H9 (cell line): Measurements from ENCODE around the gene ADGB. TPM values are rescaled to one million over a fixed set of nuclear protein-coding genes. Genes with fewer than 3 reads are reported as not detected.

Experiments
- DNase-seq: peaks from one replicate; pipeline ENCODE4 v3.0.0-alpha.2; 2017
- H2AFZ ChIP-seq: one replicate; pipeline ENCODE4 v1.6.1; 2013; ENCODE audit warnings: mild to moderate bottlenecking, low read length, control low read depth, moderate library complexity
- H2AK5ac ChIP-seq: 2 replicates; pipeline ENCODE4 v1.6.1; 2013; ENCODE audit warnings: low read length, control low read depth, mixed read lengths; ENCODE audit not compliant: insufficient read length
- H2BK120ac ChIP-seq: one replicate; pipeline ENCODE4 v1.6.1; 2013; ENCODE audit warnings: low read depth, mild to moderate bottlenecking, low read length, control low read depth, inconsistent platforms; ENCODE audit not compliant: poor library complexity, severe bottlenecking
- H2BK12ac ChIP-seq: 2 replicates; pipeline ENCODE4 v1.6.1; 2013; ENCODE audit warnings: low read length, control low read depth, mixed read lengths, low read depth; ENCODE audit not compliant: insufficient read length
- H2BK15ac ChIP-seq: 2 replicates; pipeline ENCODE4 v1.6.1; 2013; ENCODE audit warnings: low read depth, low read length, control low read depth
- H2BK20ac ChIP-seq: one replicate; pipeline ENCODE4 v1.6.1; 2013; ENCODE audit warnings: low read depth, mild to moderate bottlenecking, low read length, control low read depth, inconsistent platforms; ENCODE audit not compliant: poor library complexity, severe bottlenecking
- H2BK5ac ChIP-seq: 2 replicates; pipeline ENCODE4 v1.6.1; 2013; ENCODE audit warnings: low read length, control low read depth, mixed read lengths; ENCODE audit not compliant: insufficient read length
- H3K14ac ChIP-seq: 2 replicates; pipeline ENCODE4 v1.6.1; 2013; ENCODE audit warnings: low read length, control low read depth; ENCODE audit not compliant: insufficient read depth
- H3K18ac ChIP-seq: 2 replicates; pipeline ENCODE4 v1.6.1; 2013; ENCODE audit warnings: low read depth, mild to moderate bottlenecking, mixed read lengths, low read length, control low read depth; ENCODE audit not compliant: insufficient read length
- H3K23ac ChIP-seq: 2 replicates; pipeline ENCODE4 v1.6.1; 2013; ENCODE audit warnings: low read length, control low read depth, mixed read lengths, low read depth; ENCODE audit not compliant: insufficient read length
- H3K23me2 ChIP-seq: 2 replicates; pipeline ENCODE4 v1.6.1; 2013; ENCODE audit warnings: low read depth, mild to moderate bottlenecking, mixed read lengths, low read length, control low read depth; ENCODE audit not compliant: insufficient read length, poor library complexity, severe bottlenecking
- H3K27ac ChIP-seq: 2 replicates; pipeline ENCODE4 v1.5.1; 2013; ENCODE audit warnings: low read length, control low read depth, mixed read lengths, low read depth; ENCODE audit not compliant: insufficient read length
- H3K27me3 ChIP-seq: 2 replicates; pipeline ENCODE4 v1.6.1; 2013; ENCODE audit warnings: low read length, control low read depth, inconsistent platforms; ENCODE audit not compliant: insufficient read depth
- H3K4ac ChIP-seq: 2 replicates; pipeline ENCODE4 v1.6.1; 2013; ENCODE audit warnings: low read depth, mild to moderate bottlenecking, control low read depth, inconsistent platforms, low read length, moderate library complexity
- H3K4me1 ChIP-seq: 2 replicates; pipeline ENCODE4 v1.6.1; 2013; ENCODE audit warnings: low read length, control low read depth, inconsistent platforms; ENCODE audit not compliant: insufficient read depth
- H3K4me2 ChIP-seq: 2 replicates; pipeline ENCODE4 v1.6.1; 2013; ENCODE audit warnings: low read length, control low read depth, mixed read lengths; ENCODE audit not compliant: insufficient read length, insufficient read depth
- H3K56ac ChIP-seq: 2 replicates; pipeline ENCODE4 v1.6.1; 2013; ENCODE audit warnings: low read depth, mild to moderate bottlenecking, mixed read lengths, low read length, control low read depth; ENCODE audit not compliant: insufficient read length
- H3K79me1 ChIP-seq: 2 replicates; pipeline ENCODE4 v1.6.1; 2013; ENCODE audit warnings: low read depth, mild to moderate bottlenecking, moderate library complexity, low read length, control low read depth, inconsistent platforms; ENCODE audit not compliant: insufficient read depth, poor library complexity, severe bottlenecking
- H3K79me2 ChIP-seq: 2 replicates; pipeline ENCODE4 v1.6.1; 2013; ENCODE audit warnings: low read length, control low read depth, inconsistent platforms; ENCODE audit not compliant: insufficient read depth
- H3K9ac ChIP-seq: 2 replicates; pipeline ENCODE4 v1.6.1; 2013; ENCODE audit warnings: low read length, control low read depth, mixed read lengths; ENCODE audit not compliant: insufficient read length; ENCODE audit errors: extremely low read depth
- H3K9me3 ChIP-seq: one replicate; pipeline ENCODE4 v1.6.1; 2013; ENCODE audit warnings: low read depth, low read length, inconsistent platforms; ENCODE audit not compliant: control insufficient read depth
- H3T11ph ChIP-seq: one replicate; pipeline ENCODE4 v1.6.1; 2013; ENCODE audit warnings: mild to moderate bottlenecking, low read length, control low read depth, inconsistent platforms
- H4K20me1 ChIP-seq: one replicate; pipeline ENCODE4 v1.6.1; 2013; ENCODE audit not compliant: control insufficient read depth, insufficient read length, insufficient read depth
- H4K5ac ChIP-seq: 2 replicates; pipeline ENCODE4 v1.6.1; 2013; ENCODE audit warnings: low read depth, mild to moderate bottlenecking, mixed read lengths, low read length, control low read depth; ENCODE audit not compliant: insufficient read length
- H4K8ac ChIP-seq: replicated peaks from 2 replicates; pipeline ENCODE4 v1.6.1; 2013; ENCODE audit warnings: low read length, control low read depth, mixed read lengths, low read depth; ENCODE audit not compliant: insufficient read length
- H4K91ac ChIP-seq: 2 replicates; pipeline ENCODE4 v1.6.1; 2013; ENCODE audit warnings: low read depth, mild to moderate bottlenecking, moderate library complexity, mixed read lengths, low read length, control low read depth; ENCODE audit not compliant: insufficient read length
- H3K27ac Mint-ChIP-seq, 3 experiments: 2 replicates in 2 of 3; 3 replicates in 1 of 3; pipeline ENCODE4 v1.8.0; 2020 to 2021; ENCODE audit warnings: mixed read lengths in 3 of 3, mild to moderate bottlenecking in 1 of 3, moderate library complexity in 1 of 3
- H3K27me3 Mint-ChIP-seq: 2 replicates; pipeline ENCODE4 v1.8.0; 2021; ENCODE audit warnings: low read depth, mild to moderate bottlenecking, moderate library complexity, mixed read lengths
- H3K36me3 Mint-ChIP-seq, 3 experiments: 2 replicates in 2 of 3; 3 replicates in 1 of 3; pipeline ENCODE4 v1.8.0; 2020 to 2021; ENCODE audit warnings: low read depth in 3 of 3, mixed read lengths in 3 of 3; ENCODE audit not compliant: insufficient read depth in 1 of 3
- H3K4me1 Mint-ChIP-seq, 2 experiments: 2 replicates each; pipeline ENCODE4 v1.8.0; 2020; ENCODE audit warnings: mixed read lengths in 2 of 2
- H3K4me3 Mint-ChIP-seq, 2 experiments: 2 replicates in 1 of 2; 3 replicates in 1 of 2; pipeline ENCODE4 v1.8.0; 2020 to 2021; ENCODE audit warnings: mild to moderate bottlenecking in 2 of 2, mixed read lengths in 2 of 2, moderate library complexity in 1 of 2
- H3K9me3 Mint-ChIP-seq, 2 experiments: 2 replicates in 1 of 2; 3 replicates in 1 of 2; pipeline ENCODE4 v1.8.0; 2020; ENCODE audit warnings: mild to moderate bottlenecking in 2 of 2, mixed read lengths in 2 of 2, moderate library complexity in 1 of 2
- WGBS: extraction: QIAGEN DNeasy Blood & Tissue Kit; methylation state at CpG from one replicate; pipeline ENCODE4 v1.1.7; 2013; ENCODE audit warnings: missing lambda C conversion rate, low lambda C conversion rate, mixed read lengths; ENCODE audit not compliant: insufficient read length; ENCODE audit errors: extremely low coverage; 5-methylcytosine and 5-hydroxymethylcytosine counted together
- total RNA-seq: library from RNA; stranded (reverse); gene quantifications from 2 replicates; pipeline ENCODE4 v1.2.1, GENCODE V29; 2021
- TF ChIP-seq, protein P1 (sequence below): fragments of 200-600 bp; sonication (generic); conservative IDR thresholded peaks from 3 replicates; pipeline ENCODE4 v1.8.0; 2021; ENCODE audit warnings: antibody characterized with exemption, mild to moderate bottlenecking

ADGB gene
- total RNA-seq, 1 experiment from 2014 or later = not detected

GRCh38 chr6:146813554-146813953 is 214.8 kb downstream of the ADGB start:
- H4K91ac ChIP-seq = no peak overlapping the region
- H3K4me2 ChIP-seq = no peak overlapping the region
- H3K27me3 Mint-ChIP-seq = no peaks in the 10 kb centered on the region
- no peak overlapping the region for H2BK12ac ChIP-seq
- no peak overlapping the region for H2BK15ac ChIP-seq
- H2BK120ac ChIP-seq = no peak overlapping the region
- H3K27ac ChIP-seq = no peak overlapping the region
- no peaks in the 10 kb centered on the region for H3K79me2 ChIP-seq
- H3K4me1 Mint-ChIP-seq = peaks cover 6 to 9% of the 10 kb centered on the region in 2 experiments
- H2BK20ac ChIP-seq = no peak overlapping the region
- H3K4ac ChIP-seq = no peak overlapping the region
- WGBS = no CpG with 5 or more reads among the region's 3 CpGs
- no peaks in the 10 kb centered on the region for H4K20me1 ChIP-seq
- H4K8ac ChIP-seq = no peak overlapping the region
- no peak overlapping the region for H3K14ac ChIP-seq
- no peak overlapping the region for H3K23ac ChIP-seq
- no peak overlapping the region for H3K27ac Mint-ChIP-seq
- H3K56ac ChIP-seq = no peak overlapping the region
- no peak overlapping the region for H2AK5ac ChIP-seq
- TF ChIP-seq, protein P1, sequence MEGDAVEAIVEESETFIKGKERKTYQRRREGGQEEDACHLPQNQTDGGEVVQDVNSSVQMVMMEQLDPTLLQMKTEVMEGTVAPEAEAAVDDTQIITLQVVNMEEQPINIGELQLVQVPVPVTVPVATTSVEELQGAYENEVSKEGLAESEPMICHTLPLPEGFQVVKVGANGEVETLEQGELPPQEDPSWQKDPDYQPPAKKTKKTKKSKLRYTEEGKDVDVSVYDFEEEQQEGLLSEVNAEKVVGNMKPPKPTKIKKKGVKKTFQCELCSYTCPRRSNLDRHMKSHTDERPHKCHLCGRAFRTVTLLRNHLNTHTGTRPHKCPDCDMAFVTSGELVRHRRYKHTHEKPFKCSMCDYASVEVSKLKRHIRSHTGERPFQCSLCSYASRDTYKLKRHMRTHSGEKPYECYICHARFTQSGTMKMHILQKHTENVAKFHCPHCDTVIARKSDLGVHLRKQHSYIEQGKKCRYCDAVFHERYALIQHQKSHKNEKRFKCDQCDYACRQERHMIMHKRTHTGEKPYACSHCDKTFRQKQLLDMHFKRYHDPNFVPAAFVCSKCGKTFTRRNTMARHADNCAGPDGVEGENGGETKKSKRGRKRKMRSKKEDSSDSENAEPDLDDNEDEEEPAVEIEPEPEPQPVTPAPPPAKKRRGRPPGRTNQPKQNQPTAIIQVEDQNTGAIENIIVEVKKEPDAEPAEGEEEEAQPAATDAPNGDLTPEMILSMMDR = no peak
- H4K5ac ChIP-seq = no peak overlapping the region
- DNase-seq = no peak
- H3K9me3 ChIP-seq = no peaks in the 10 kb centered on the region
- H3K27me3 ChIP-seq = no peaks in the 10 kb centered on the region
- H2AFZ ChIP-seq = no peak overlapping the region
- H3K4me3 Mint-ChIP-seq = no peak overlapping the region
- H3K9me3 Mint-ChIP-seq = no peaks in the 10 kb centered on the region
- no peaks in the 10 kb centered on the region for H3K79me1 ChIP-seq
- no peaks in the 10 kb centered on the region for H3K36me3 Mint-ChIP-seq
- no peaks in the 10 kb centered on the region for H3K4me1 ChIP-seq
- no peak overlapping the region for H3T11ph ChIP-seq
- no peak overlapping the region for H3K18ac ChIP-seq
- no peak overlapping the region for H2BK5ac ChIP-seq
- H3K9ac ChIP-seq = no peak overlapping the region
- H3K23me2 ChIP-seq = no peaks in the 10 kb centered on the region
